Measurements from ENCODE around the gene SELENOM.

DNA sequence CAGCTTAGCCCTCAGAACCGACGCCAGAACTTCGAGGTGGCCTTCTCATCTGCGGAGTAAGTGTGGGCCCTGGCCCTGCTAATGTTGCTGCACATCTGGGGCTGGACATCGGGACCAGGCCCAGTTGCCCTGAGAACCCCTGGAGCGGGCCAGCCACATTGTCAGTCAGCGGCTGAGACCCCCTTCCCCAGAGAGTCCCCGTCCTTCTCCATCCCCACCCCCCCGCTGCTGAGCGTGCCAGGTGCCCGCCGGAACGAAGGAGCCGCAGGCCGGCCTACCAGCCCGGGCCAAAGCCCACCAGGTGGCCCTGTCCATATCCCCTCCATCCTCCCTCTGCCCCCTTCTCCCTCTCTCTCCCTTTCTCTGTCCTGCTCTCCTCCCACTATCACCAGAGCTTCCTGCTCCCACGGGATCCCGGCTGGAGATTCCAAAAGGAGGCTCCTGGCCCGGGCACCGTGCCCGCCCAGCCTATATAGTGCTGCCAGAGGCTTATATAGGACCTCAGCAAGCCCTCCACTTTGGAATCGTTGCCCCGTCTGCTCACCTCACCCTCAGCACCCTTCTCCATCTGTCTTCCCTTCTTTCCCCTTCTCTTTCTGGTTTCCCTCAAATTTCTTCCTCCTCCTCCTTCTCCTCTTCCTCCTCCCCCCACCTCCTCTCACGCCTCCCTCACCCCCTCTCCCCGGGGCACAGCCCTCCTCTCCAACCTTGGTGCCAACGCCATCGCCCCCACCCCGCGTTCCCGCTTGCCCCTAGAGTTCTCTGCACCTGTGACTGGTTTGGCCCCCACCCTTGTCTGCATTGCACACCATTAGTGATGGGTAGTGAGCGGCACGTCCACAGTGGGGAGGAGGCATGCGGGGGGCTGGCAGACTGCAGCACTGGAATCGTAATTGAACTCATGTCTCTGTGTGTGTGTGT lies 7.3 kb downstream of the SELENOM start:
- no peak for TF ChIP-seq TEAD4 (CRISPR knock-in tag; IDR thresholded peaks at IDR 0.05)
- TF ChIP-seq, protein P1, sequence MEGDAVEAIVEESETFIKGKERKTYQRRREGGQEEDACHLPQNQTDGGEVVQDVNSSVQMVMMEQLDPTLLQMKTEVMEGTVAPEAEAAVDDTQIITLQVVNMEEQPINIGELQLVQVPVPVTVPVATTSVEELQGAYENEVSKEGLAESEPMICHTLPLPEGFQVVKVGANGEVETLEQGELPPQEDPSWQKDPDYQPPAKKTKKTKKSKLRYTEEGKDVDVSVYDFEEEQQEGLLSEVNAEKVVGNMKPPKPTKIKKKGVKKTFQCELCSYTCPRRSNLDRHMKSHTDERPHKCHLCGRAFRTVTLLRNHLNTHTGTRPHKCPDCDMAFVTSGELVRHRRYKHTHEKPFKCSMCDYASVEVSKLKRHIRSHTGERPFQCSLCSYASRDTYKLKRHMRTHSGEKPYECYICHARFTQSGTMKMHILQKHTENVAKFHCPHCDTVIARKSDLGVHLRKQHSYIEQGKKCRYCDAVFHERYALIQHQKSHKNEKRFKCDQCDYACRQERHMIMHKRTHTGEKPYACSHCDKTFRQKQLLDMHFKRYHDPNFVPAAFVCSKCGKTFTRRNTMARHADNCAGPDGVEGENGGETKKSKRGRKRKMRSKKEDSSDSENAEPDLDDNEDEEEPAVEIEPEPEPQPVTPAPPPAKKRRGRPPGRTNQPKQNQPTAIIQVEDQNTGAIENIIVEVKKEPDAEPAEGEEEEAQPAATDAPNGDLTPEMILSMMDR (IDR thresholded peaks at IDR 0.05): no peak
